ENCODE results near the gene B4GALT3. TPM values are rescaled to one million over a fixed set of nuclear protein-coding genes. Genes with fewer than 3 reads are reported as not detected.

Gene B4GALT3
- total and polyA plus RNA-seq, 9 of the 15 experiments (the other 6 are each of a cell fraction or from before 2014, with no cell fraction given) = 31.2 to 103 (median 46.1) TPM

DNA sequence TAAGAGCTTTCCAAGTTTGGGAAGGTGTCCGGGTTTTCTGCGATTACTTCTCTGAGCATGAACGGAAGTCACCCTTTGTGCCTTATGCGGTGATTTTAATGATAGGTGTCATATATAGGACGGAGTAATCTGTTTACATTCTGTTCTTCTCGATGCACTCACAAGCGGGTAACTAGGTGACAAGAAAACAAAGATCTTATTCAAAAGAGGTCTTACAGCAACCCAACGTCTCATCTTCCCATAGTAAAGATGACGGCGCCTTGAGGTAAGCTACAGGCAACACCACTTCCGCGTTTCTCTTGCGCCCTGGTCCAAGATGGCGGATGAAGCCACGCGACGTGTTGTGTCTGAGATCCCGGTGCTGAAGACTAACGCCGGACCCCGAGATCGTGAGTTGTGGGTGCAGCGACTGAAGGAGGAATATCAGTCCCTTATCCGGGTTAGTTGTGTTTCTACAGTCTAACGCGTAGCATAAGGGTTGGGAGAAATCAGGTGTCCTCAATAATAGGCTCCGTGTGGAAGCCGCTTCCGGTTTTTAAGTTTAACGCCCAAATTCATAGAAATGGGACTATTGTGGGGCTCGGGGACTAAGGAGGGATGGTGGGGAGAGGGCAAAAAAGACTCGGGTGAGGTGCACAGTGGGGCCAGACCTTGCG, 23.5 kb downstream of the B4GALT3 start, which contains the start of gene UFC1 (continued):
- no peak for TF ChIP-seq PBX2 (CRISPR knock-in tag; IDR thresholded peaks at IDR 0.05; ENCODE audit: low read depth)
- TF ChIP-seq PBX2 (tag; conservative IDR thresholded peaks at IDR 0.05; ENCODE audit: low read depth) = no peak
- peak; percentile 73; the same call in 1 of the 2 replicates for TF ChIP-seq NFATC3 (IDR thresholded peaks at IDR 0.05)
- no peak for TF ChIP-seq ZNF174 (CRISPR knock-in tag; IDR thresholded peaks at IDR 0.05)
- TF ChIP-seq CEBPB (tag; IDR thresholded peaks at IDR 0.05) = no peak
- no peak for TF ChIP-seq TEAD2 (tag; IDR thresholded peaks at IDR 0.05)
- peak; percentile 98 for TF ChIP-seq ELF2 (CRISPR knock-in tag; IDR thresholded peaks at IDR 0.05)
- TF ChIP-seq EHMT2 (IDR thresholded peaks at IDR 0.05) = peak; percentile 77
- no peak for TF ChIP-seq NR3C1 (CRISPR knock-in tag; IDR thresholded peaks at IDR 0.05)
- peak; percentile 92 for TF ChIP-seq SPI1 (IDR thresholded peaks at IDR 0.05; ENCODE audit: borderline replicate concordance, low read depth, low read length)
- TF ChIP-seq ZMIZ1 (IDR thresholded peaks at IDR 0.05; ENCODE audit: low read depth in 2 of 2, low read length in 2 of 2) = peak; percentile 7 to 58; a peak in 2 of 4 replicates
- peak; percentile 99 for TF ChIP-seq EP400 (IDR thresholded peaks at IDR 0.05)
- 0 out of 2 replicates have a peak, but pooled peaks have one; percentile 17 for TF ChIP-seq HMG20A (CRISPR knock-in tag; conservative IDR thresholded peaks at IDR 0.05)
- 0 out of 2 replicates have a peak, but pooled peaks have one; percentile 19 for TF ChIP-seq E2F4 (CRISPR knock-in tag; IDR thresholded peaks at IDR 0.05; ENCODE audit: low read depth)
- TF ChIP-seq, protein P1, sequence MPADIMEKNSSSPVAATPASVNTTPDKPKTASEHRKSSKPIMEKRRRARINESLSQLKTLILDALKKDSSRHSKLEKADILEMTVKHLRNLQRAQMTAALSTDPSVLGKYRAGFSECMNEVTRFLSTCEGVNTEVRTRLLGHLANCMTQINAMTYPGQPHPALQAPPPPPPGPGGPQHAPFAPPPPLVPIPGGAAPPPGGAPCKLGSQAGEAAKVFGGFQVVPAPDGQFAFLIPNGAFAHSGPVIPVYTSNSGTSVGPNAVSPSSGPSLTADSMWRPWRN (IDR thresholded peaks at IDR 0.05; ENCODE audit: low read depth) = 0 out of 2 replicates have a peak, but pooled peaks have one; percentile 40
- peak; percentile 93 for TF ChIP-seq POLR2AphosphoS5 (IDR thresholded peaks at IDR 0.05; ENCODE audit: control insufficient read depth, insufficient read depth, low read depth, low read length)
- peak; percentile 43; the same call in 1 of the 2 replicates for TF ChIP-seq NCOR1 (IDR thresholded peaks at IDR 0.05)
- TF ChIP-seq RFX1 (IDR thresholded peaks at IDR 0.05) = peak; percentile 20; the same call in 1 of the 2 replicates
- TF ChIP-seq TEAD1 (CRISPR knock-in tag; IDR thresholded peaks at IDR 0.05) = peak; percentile 34 to 84; a peak in 1 of 4 replicates
- peak; percentile 91 for TF ChIP-seq ZNF644 (tag; IDR thresholded peaks at IDR 0.05; ENCODE audit: low read depth)
- TF ChIP-seq ZNF354B (CRISPR knock-in tag; IDR thresholded peaks at IDR 0.05) = no peak

Data from K562 (cell line).